IPS DF 6.9 (cell line): ENCODE data around the gene DCAF12.
A peak's percentile ranks its signal among the peaks of the same experiment; 100 is the strongest.

Experiments used
- DNase-seq: peaks from one replicate; pipeline ENCODE4 v3.0.0-alpha.2; 2013; ENCODE audit warnings: low read depth, low spot score
- H3K27ac ChIP-seq: one replicate; pipeline ENCODE4 v1.5.1; 2013; ENCODE audit warnings: low read length, control low read depth
- H3K27me3 ChIP-seq: 2 replicates; pipeline ENCODE4 v1.6.1; 2013; ENCODE audit warnings: mild to moderate bottlenecking, low read length; ENCODE audit not compliant: control insufficient read depth, insufficient read depth
- H3K36me3 ChIP-seq: 2 replicates; pipeline ENCODE4 v1.6.1; 2013; ENCODE audit warnings: low read length; ENCODE audit not compliant: control insufficient read depth, insufficient read depth
- H3K4me1 ChIP-seq: 2 replicates; pipeline ENCODE4 v1.6.1; 2013; ENCODE audit warnings: low read length; ENCODE audit not compliant: control insufficient read depth, insufficient read depth
- H3K4me3 ChIP-seq: 2 replicates; pipeline ENCODE4 v1.5.1; 2013; ENCODE audit warnings: mild to moderate bottlenecking, low read length
- H3K9me3 ChIP-seq: 2 replicates; pipeline ENCODE4 v1.6.1; 2013; ENCODE audit warnings: low read length, inconsistent platforms; ENCODE audit not compliant: control insufficient read depth, insufficient read depth
- WGBS: extraction: QIAGEN DNeasy Blood & Tissue Kit; methylation state at CpG from one replicate; pipeline ENCODE4 v1.1.7; 2013; ENCODE audit warnings: mixed read lengths, missing lambda C conversion rate; ENCODE audit not compliant: insufficient read length, insufficient coverage; 5-methylcytosine and 5-hydroxymethylcytosine counted together

The DCAF12 gene

GRCh38 chr9:34125681-34126206 lies 754 bp downstream of the DCAF12 start:
- DNase-seq: no peak
- whole genome bisulfite sequencing: no CpG with 5 or more reads among the region's 18 CpGs
- no peak overlapping the region for H3K27ac ChIP-seq
- peak overlapping the region; percentile 82 for H3K4me3 ChIP-seq
- peaks cover 2% of the 10 kb centered on the region; the same call in 1 of the 2 replicates for H3K4me1 ChIP-seq
- no peaks in the 10 kb centered on the region for H3K27me3 ChIP-seq
- H3K9me3 ChIP-seq: no peaks in the 10 kb centered on the region
- H3K36me3 ChIP-seq: no peaks in the 10 kb centered on the region; the same call in 1 of the 2 replicates

GRCh38 chr9:34124926-34125325 lies 1.6 kb downstream of the DCAF12 start:
- no CpG with 5 or more reads among the region's 6 CpGs for WGBS
- Histone ChIP-seq H3K36me3 (no peaks in the 10 kb centered on the region; the same call in 1 of the 2 replicates), H3K27ac (no peak overlapping the region), H3K9me3 (no peaks in the 10 kb centered on the region), H3K27me3 (no peaks in the 10 kb centered on the region), H3K4me3 (no peak overlapping the region), H3K4me1 (peaks cover 2% of the 10 kb centered on the region; the same call in 1 of the 2 replicates)
- no peak for DNase-seq

- no peak for DNase-seq
- H3K9me3 ChIP-seq: no peaks in the 10 kb centered on the region
- no CpG with 5 or more reads among the region's 4 CpGs for WGBS
- no peak overlapping the region for H3K27ac ChIP-seq
- no peak overlapping the region for H3K4me3 ChIP-seq
- H3K4me1 ChIP-seq: peaks cover 2% of the 10 kb centered on the region; the same call in 1 of the 2 replicates
- no peaks in the 10 kb centered on the region for H3K27me3 ChIP-seq
- no peaks in the 10 kb centered on the region; the same call in 1 of the 2 replicates for H3K36me3 ChIP-seq
These were observed 2.4 kb downstream of the DCAF12 start for GRCh38 chr9:34124099-34124498.

GRCh38 chr9:34123682-34124081 lies 2.8 kb downstream of the DCAF12 start:
- WGBS: no CpG with 5 or more reads among the region's 6 CpGs
- no peaks in the 10 kb centered on the region; the same call in 1 of the 2 replicates for H3K36me3 ChIP-seq
- H3K4me1 ChIP-seq: peaks cover 2% of the 10 kb centered on the region; the same call in 1 of the 2 replicates
- no peaks in the 10 kb centered on the region for H3K27me3 ChIP-seq
- no peak for DNase-seq
- no peak overlapping the region for H3K4me3 ChIP-seq
- no peak overlapping the region for H3K27ac ChIP-seq
- H3K9me3 ChIP-seq: no peaks in the 10 kb centered on the region

- H3K4me3 ChIP-seq: no peak overlapping the region
- no peaks in the 10 kb centered on the region for H3K4me1 ChIP-seq
- peaks cover 2% of the 10 kb centered on the region; the same call in 1 of the 2 replicates for H3K36me3 ChIP-seq
- H3K27ac ChIP-seq: no peak overlapping the region
- no CpG with 5 or more reads among the region's 3 CpGs for WGBS
- H3K27me3 ChIP-seq: no peaks in the 10 kb centered on the region
- no peak for DNase-seq
- H3K9me3 ChIP-seq: no peaks in the 10 kb centered on the region
These were observed 4.5 kb downstream of the DCAF12 start for GRCh38 chr9:34121996-34122395.

- Histone ChIP-seq H3K4me3 (no peak overlapping the region), H3K36me3 (peaks cover 2% of the 10 kb centered on the region; the same call in 1 of the 2 replicates), H3K4me1 (no peaks in the 10 kb centered on the region), H3K27me3 (no peaks in the 10 kb centered on the region), H3K9me3 (no peaks in the 10 kb centered on the region), H3K27ac (no peak overlapping the region)
- no CpG with 5 or more reads among the region's 3 CpGs for WGBS
- DNase-seq: no peak
These were observed 6.8 kb downstream of the DCAF12 start for GRCh38 chr9:34119713-34120112.

GRCh38 chr9:34114436-34114835 lies 12.1 kb downstream of the DCAF12 start:
- H3K4me1 ChIP-seq: no peaks in the 10 kb centered on the region
- no peaks in the 10 kb centered on the region for H3K9me3 ChIP-seq
- peaks cover 7% of the 10 kb centered on the region; the same call in 1 of the 2 replicates for H3K36me3 ChIP-seq
- no peak for DNase-seq
- no peaks in the 10 kb centered on the region for H3K27me3 ChIP-seq
- WGBS: no CpG with 5 or more reads among the region's 4 CpGs
- no peak overlapping the region for H3K4me3 ChIP-seq
- H3K27ac ChIP-seq: no peak overlapping the region

GRCh38 chr9:34106110-34106509 lies 20.4 kb downstream of the DCAF12 start:
- no CpG with 5 or more reads among the region's 5 CpGs for WGBS
- peaks cover 25% of the 10 kb centered on the region; the same call in 1 of the 2 replicates for H3K36me3 ChIP-seq
- DNase-seq: no peak
- no peaks in the 10 kb centered on the region for H3K4me1 ChIP-seq
- no peaks in the 10 kb centered on the region for H3K27me3 ChIP-seq
- H3K4me3 ChIP-seq: no peak overlapping the region
- H3K27ac ChIP-seq: no peak overlapping the region
- H3K9me3 ChIP-seq: no peaks in the 10 kb centered on the region

- WGBS: no CpG with 5 or more reads among the region's 11 CpGs
- no peak for DNase-seq
- Histone ChIP-seq H3K4me1 (no peaks in the 10 kb centered on the region), H3K9me3 (no peaks in the 10 kb centered on the region), H3K36me3 (peaks cover 21% of the 10 kb centered on the region; the same call in 1 of the 2 replicates), H3K4me3 (no peak overlapping the region), H3K27ac (no peak overlapping the region), H3K27me3 (no peaks in the 10 kb centered on the region)
These were observed 23.7 kb downstream of the DCAF12 start for GRCh38 chr9:34102796-34103195.

GRCh38 chr9:34098307-34098706 lies 28.2 kb downstream of the DCAF12 start:
- WGBS: no CpG with 5 or more reads among the region's 5 CpGs
- Histone ChIP-seq H3K27me3 (no peaks in the 10 kb centered on the region), H3K4me3 (no peak overlapping the region), H3K9me3 (no peaks in the 10 kb centered on the region), H3K27ac (no peak overlapping the region), H3K4me1 (no peaks in the 10 kb centered on the region), H3K36me3 (peaks cover 16% of the 10 kb centered on the region)
- no peak for DNase-seq

GRCh38 chr9:34097865-34098264 lies 28.6 kb downstream of the DCAF12 start:
- WGBS: no CpG with 5 or more reads among the region's 1 CpG
- no peaks in the 10 kb centered on the region for H3K4me1 ChIP-seq
- no peak for DNase-seq
- H3K9me3 ChIP-seq: no peaks in the 10 kb centered on the region
- no peak overlapping the region for H3K4me3 ChIP-seq
- peaks cover 17% of the 10 kb centered on the region for H3K36me3 ChIP-seq
- no peak overlapping the region for H3K27ac ChIP-seq
- H3K27me3 ChIP-seq: no peaks in the 10 kb centered on the region
